ENCODE results near the gene PPT2. TPM values are rescaled to one million over a fixed set of nuclear protein-coding genes. Genes with fewer than 3 reads are reported as not detected.

Gene PPT2
- total RNA-seq, 2 donors from 2014 or later, result 18.6 to 32.9 TPM

DNA sequence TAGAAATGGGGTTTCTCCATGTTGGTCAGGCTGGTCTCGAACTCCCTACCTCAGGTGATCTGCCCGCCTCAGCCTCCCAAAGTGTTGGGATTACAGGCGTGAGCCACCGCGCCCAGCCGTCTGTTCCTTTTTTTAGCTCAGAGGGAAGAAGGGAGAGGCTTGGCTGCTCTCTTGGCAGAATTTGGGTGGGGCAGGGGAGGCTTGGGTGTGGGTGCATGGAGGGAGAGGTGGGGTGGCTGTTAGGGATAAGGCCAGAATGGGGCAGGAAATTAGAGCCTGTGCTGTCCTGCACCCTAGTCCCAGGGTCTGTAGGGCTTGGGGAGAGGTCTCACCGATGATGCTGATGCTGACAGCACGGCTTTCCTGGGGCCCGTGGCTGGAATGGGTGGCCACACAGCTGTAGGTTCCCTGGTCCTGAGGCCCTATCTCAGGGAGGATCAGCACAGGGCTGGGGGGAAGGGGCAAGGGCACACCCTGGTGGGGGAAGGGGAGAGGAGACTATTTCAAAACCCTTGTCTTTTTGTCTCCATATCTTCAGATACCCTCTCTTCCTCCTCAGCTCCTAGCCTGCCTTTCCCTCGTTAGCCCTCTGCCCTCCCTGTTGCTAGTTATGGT, 28.1 kb downstream of the PPT2 start:
- TF ChIP-seq POLR2A (IDR thresholded peaks at IDR 0.05), result no peak
- Histone ChIP-seq H3K4me1 (replicated peaks) (no peaks in the 10 kb centered on the region), H3K27ac (no peak overlapping the region), H3K27me3 (replicated peaks; ENCODE audit: insufficient read depth) (no peaks in the 10 kb centered on the region), H3K36me3 (peaks cover 0 to 5% of the 10 kb centered on the region in 2 donors), H3K9me3 (no peaks in the 10 kb centered on the region), H3K4me3 (no peak overlapping the region)
- no peak for DNase-seq (ENCODE audit: low spot score)
- intact Hi-C loops (cut with DNase I), result no loop called here
- 86% methylated on average over 10 of the region's 10 CpGs for WGBS

DNA sequence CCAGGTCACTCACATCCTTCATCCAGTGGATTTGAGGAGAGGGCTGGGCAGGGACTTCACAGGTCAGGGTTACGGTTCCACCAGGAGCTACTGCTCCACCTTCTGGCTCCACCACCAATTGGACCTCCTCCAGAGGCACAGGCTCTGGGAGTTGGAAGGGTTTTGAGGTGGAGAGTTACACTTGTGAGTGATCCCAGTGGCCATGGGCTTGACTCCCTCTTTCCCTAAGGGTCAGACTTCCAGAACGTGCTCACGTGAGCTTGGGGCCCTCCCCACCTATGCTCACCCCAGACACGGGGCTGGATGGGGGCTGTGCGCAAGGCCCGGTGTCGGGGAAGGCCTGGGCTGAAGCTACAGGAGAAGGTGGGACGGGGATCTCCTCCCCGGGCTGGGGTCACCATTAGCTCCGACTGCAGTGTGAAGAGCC, 28.6 kb downstream of the PPT2 start:
- WGBS, result 83% methylated on average over 10 of the region's 10 CpGs
- Histone ChIP-seq H3K4me1 (replicated peaks) (no peaks in the 10 kb centered on the region), H3K27me3 (replicated peaks; ENCODE audit: insufficient read depth) (no peaks in the 10 kb centered on the region), H3K27ac (no peak overlapping the region), H3K9me3 (no peaks in the 10 kb centered on the region), H3K36me3 (peaks cover 0 to 5% of the 10 kb centered on the region in 2 donors), H3K4me3 (no peak overlapping the region)
- DNase-seq (ENCODE audit: low spot score), result no peak
- TF ChIP-seq, protein P1, sequence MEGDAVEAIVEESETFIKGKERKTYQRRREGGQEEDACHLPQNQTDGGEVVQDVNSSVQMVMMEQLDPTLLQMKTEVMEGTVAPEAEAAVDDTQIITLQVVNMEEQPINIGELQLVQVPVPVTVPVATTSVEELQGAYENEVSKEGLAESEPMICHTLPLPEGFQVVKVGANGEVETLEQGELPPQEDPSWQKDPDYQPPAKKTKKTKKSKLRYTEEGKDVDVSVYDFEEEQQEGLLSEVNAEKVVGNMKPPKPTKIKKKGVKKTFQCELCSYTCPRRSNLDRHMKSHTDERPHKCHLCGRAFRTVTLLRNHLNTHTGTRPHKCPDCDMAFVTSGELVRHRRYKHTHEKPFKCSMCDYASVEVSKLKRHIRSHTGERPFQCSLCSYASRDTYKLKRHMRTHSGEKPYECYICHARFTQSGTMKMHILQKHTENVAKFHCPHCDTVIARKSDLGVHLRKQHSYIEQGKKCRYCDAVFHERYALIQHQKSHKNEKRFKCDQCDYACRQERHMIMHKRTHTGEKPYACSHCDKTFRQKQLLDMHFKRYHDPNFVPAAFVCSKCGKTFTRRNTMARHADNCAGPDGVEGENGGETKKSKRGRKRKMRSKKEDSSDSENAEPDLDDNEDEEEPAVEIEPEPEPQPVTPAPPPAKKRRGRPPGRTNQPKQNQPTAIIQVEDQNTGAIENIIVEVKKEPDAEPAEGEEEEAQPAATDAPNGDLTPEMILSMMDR (IDR thresholded peaks at IDR 0.05), result no peak
- TF ChIP-seq POLR2A (IDR thresholded peaks at IDR 0.05), result no peak
- TF ChIP-seq POLR2AphosphoS5 (IDR thresholded peaks at IDR 0.05), result no peak
- intact Hi-C loops (cut with DNase I), result no loop called here

DNA sequence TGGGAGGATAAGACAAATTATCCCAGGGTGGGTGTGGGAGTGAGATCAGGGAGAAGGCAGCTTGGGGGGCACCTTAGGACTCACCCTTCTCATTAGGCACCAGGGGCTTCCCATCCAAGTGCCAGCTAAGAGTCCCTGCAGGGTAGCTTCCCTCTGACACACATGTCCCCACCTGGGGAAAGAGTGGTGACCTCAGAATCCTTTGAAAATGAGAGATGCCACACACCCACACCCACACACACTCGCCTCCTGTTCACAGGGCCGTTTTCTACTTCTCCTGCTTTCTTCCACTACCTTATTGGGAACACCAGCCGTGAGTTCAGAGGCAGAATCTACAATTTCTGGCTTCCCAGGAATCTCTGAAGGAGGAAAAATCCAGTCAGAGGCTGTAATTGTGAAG, 29.1 kb downstream of the PPT2 start:
- Histone ChIP-seq H3K4me1 (replicated peaks) (no peaks in the 10 kb centered on the region), H3K27ac (peak overlapping the region in 1 of 2 donors; percentile 19), H3K27me3 (replicated peaks; ENCODE audit: insufficient read depth) (no peaks in the 10 kb centered on the region), H3K4me3 (no peak overlapping the region), H3K36me3 (peaks cover 0 to 5% of the 10 kb centered on the region in 2 donors), H3K9me3 (no peaks in the 10 kb centered on the region)
- WGBS, result 77% methylated on average over 3 of the region's 3 CpGs
- no peak for DNase-seq (ENCODE audit: low spot score)
- TF ChIP-seq POLR2A (IDR thresholded peaks at IDR 0.05) (no peak), POLR2AphosphoS5 (IDR thresholded peaks at IDR 0.05) (no peak)
- TF ChIP-seq, protein P1 (IDR thresholded peaks at IDR 0.05), result no peak
- intact Hi-C loops (cut with DNase I), result no loop called here

DNA sequence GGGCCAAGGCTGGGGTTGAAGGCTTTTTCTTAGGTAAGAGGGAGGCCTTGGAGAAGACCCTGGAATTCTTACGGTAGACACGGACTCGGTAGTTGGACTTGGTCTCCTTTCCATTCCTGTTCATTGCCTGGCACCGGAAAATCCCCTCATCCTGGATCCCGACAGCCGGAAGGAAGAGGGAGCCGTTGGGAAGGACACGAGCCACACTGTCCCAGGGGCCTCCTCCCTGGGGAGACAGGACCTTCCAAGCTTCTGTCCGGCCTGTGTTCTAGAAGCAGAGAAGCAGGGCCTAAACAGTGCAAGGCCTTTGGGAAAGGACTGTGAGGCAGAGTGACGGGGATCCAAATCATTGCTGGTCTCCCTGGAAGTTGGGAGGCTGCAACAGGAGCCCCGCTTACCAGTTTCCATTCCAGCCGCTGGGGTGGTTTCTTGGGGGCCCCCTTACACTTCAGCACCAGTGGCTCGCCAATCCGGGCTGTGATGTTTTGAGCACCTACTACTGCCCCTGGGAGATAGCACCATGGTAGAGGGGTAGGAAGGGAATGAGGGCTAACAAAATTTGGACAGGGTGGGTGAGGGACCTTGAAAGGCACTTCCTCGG, 29.6 kb downstream of the PPT2 start:
- H3K27ac ChIP-seq, result peak overlapping the region in 1 of 2 donors; percentile 19
- no peaks in the 10 kb centered on the region for H3K27me3 ChIP-seq (replicated peaks; ENCODE audit: insufficient read depth)
- intact Hi-C loops (cut with DNase I), result no loop called here
- H3K9me3 ChIP-seq, result no peaks in the 10 kb centered on the region
- H3K4me1 ChIP-seq (replicated peaks), result no peaks in the 10 kb centered on the region
- DNase-seq (ENCODE audit: low spot score), result no peak
- TF ChIP-seq, protein P1 (IDR thresholded peaks at IDR 0.05), result no peak
- TF ChIP-seq POLR2AphosphoS5 (IDR thresholded peaks at IDR 0.05), result no peak
- no peak for TF ChIP-seq POLR2A (IDR thresholded peaks at IDR 0.05)
- H3K4me3 ChIP-seq, result no peak overlapping the region
- H3K36me3 ChIP-seq, result peaks cover 0 to 5% of the 10 kb centered on the region in 2 donors
- WGBS, result 87% methylated on average over 15 of the region's 15 CpGs

DNA sequence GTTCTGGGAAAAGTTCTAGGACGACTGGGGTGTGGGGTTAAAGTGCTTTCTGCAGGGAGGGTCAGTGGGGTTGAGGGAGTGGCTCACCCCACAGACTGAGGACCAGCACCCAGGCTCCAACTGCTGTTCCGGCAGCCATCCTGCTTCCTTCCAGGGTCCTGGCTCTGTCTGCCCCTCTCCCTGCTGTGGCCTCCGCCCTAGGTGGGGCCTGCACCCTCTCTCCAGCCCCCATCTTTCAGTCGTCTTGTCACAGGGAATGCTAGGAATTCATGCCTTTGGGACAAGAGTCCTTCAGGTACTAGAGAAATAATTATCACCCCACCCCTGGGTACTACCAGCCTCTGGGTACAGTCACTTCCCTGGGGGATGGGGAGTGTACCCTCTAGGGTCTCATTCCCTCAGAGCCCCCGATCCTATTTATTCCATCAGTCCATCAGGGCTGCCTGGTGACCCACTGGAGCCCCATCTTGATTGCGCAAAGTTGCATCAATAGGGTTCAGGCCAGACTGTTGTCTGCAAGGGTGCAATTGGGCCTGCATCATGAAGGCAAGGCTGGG, 30.2 kb downstream of the PPT2 start, which contains the start of gene AGER:
Gene AGER (minus strand): TSS at position 170 of the 557 bp plus-strand sequence. CDS start 31 bp downstream, at position 139.
- no peak for TF ChIP-seq POLR2A (IDR thresholded peaks at IDR 0.05)
- TF ChIP-seq, protein P1 (IDR thresholded peaks at IDR 0.05), result no peak
- TF ChIP-seq POLR2AphosphoS5 (IDR thresholded peaks at IDR 0.05), result no peak
- peak within 1 kb of the TSS; percentile 48 to 98 for H3K27ac ChIP-seq
- H3K4me3 ChIP-seq, result no peak within 1 kb of the TSS
- H3K9me3 ChIP-seq, result no peaks in the 10 kb centered on the region
- WGBS, result 66% methylated on average over 6 of the region's 6 CpGs
- no peaks in the 10 kb centered on the region for H3K27me3 ChIP-seq (replicated peaks; ENCODE audit: insufficient read depth)
- no peaks in the 10 kb centered on the region for H3K4me1 ChIP-seq (replicated peaks)
- no peak for DNase-seq (ENCODE audit: low spot score)
- intact Hi-C loops (cut with DNase I), result no loop called here
- peaks cover 0 to 5% of the 10 kb centered on the region in 2 donors for H3K36me3 ChIP-seq

Measured in prostate gland (tissue), 2 donors.